Transverse colon (tissue), 4 donors: ENCODE measurements around the gene AOC3.

Experiments used
- POLR2AphosphoS5 ChIP-seq, 3 donors: sonication (generic); formaldehyde crosslinking; IDR thresholded peaks; one replicate each; pipeline ENCODE4 v1.6.1; 2016; ENCODE audit warnings: antibody characterized with exemption in 3 of 3
- TF ChIP-seq, protein P1 (sequence below), 5 experiments: fragments of 200-600 bp in 3 of 5; fragments of 450-650 bp in 2 of 5; sonication (generic) in 3 of 5; IDR thresholded peaks; 1 replicate in 2 of 5; 2 replicates in 3 of 5; pipeline ENCODE4 v1.5.1; 2016 to 2017; ENCODE audit warnings: antibody characterized with exemption in 5 of 5, inconsistent platforms in 3 of 5, mild to moderate bottlenecking in 2 of 5, moderate library complexity in 1 of 5

- TF ChIP-seq POLR2AphosphoS5 (IDR thresholded peaks at IDR 0.05), result no peak
- TF ChIP-seq, protein P1, sequence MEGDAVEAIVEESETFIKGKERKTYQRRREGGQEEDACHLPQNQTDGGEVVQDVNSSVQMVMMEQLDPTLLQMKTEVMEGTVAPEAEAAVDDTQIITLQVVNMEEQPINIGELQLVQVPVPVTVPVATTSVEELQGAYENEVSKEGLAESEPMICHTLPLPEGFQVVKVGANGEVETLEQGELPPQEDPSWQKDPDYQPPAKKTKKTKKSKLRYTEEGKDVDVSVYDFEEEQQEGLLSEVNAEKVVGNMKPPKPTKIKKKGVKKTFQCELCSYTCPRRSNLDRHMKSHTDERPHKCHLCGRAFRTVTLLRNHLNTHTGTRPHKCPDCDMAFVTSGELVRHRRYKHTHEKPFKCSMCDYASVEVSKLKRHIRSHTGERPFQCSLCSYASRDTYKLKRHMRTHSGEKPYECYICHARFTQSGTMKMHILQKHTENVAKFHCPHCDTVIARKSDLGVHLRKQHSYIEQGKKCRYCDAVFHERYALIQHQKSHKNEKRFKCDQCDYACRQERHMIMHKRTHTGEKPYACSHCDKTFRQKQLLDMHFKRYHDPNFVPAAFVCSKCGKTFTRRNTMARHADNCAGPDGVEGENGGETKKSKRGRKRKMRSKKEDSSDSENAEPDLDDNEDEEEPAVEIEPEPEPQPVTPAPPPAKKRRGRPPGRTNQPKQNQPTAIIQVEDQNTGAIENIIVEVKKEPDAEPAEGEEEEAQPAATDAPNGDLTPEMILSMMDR (IDR thresholded peaks at IDR 0.05), result no peak
Measured at GRCh38 chr17:42901535-42902229, 50.7 kb downstream of the AOC3 start.
